Large intestine (tissue), 3 donors: ENCODE data around the gene BAIAP2L1. TPM values are rescaled to one million over a fixed set of nuclear protein-coding genes. Genes with fewer than 3 reads are reported as not detected.
"Not testable (repeated sequence)": the region's sequence is repeated elsewhere in the genome, so short reads cannot be mapped to it uniquely, and the experiment has no call there.

Source experiments
- DNase-seq, 2 donors: peaks; one replicate each; pipeline versions ENCODE4 v3.0.0 to v3.0.0-alpha.2; 2013
- H3K27ac ChIP-seq: one replicate; pipeline ENCODE4 v1.5.1; 2013; ENCODE audit warnings: low read length
- H3K27me3 ChIP-seq: 2 replicates; pipeline ENCODE4 v1.6.1; 2013; ENCODE audit warnings: low read length; ENCODE audit not compliant: control insufficient read depth, insufficient read depth
- H3K36me3 ChIP-seq: 2 replicates; pipeline ENCODE4 v1.6.1; 2013; ENCODE audit warnings: low read length; ENCODE audit not compliant: control insufficient read depth, insufficient read depth
- H3K4me1 ChIP-seq: one replicate; pipeline ENCODE4 v1.6.1; 2013; ENCODE audit warnings: low read length; ENCODE audit not compliant: control insufficient read depth, insufficient read depth
- H3K4me3 ChIP-seq: one replicate; pipeline ENCODE4 v1.5.1; 2013; ENCODE audit warnings: low read length
- H3K9me3 ChIP-seq: one replicate; pipeline ENCODE4 v1.6.1; 2013; ENCODE audit warnings: mild to moderate bottlenecking, low read depth, low read length, moderate library complexity; ENCODE audit not compliant: control insufficient read depth
- WGBS: methylation state at CpG from one replicate; pipeline ENCODE4 v1.1.5; 2013; ENCODE audit warnings: low lambda C conversion rate; ENCODE audit not compliant: insufficient coverage; 5-methylcytosine and 5-hydroxymethylcytosine counted together
- polyA plus RNA-seq: library from polyadenylated mRNA; unstranded; fragments of 120-200 nt; gene quantifications from one replicate; pipeline ENCODE4 v1.2.1, GENCODE V29; 2013

BAIAP2L1 gene
- polyA plus RNA-seq, 1 donor: 30.3 TPM

DNA sequence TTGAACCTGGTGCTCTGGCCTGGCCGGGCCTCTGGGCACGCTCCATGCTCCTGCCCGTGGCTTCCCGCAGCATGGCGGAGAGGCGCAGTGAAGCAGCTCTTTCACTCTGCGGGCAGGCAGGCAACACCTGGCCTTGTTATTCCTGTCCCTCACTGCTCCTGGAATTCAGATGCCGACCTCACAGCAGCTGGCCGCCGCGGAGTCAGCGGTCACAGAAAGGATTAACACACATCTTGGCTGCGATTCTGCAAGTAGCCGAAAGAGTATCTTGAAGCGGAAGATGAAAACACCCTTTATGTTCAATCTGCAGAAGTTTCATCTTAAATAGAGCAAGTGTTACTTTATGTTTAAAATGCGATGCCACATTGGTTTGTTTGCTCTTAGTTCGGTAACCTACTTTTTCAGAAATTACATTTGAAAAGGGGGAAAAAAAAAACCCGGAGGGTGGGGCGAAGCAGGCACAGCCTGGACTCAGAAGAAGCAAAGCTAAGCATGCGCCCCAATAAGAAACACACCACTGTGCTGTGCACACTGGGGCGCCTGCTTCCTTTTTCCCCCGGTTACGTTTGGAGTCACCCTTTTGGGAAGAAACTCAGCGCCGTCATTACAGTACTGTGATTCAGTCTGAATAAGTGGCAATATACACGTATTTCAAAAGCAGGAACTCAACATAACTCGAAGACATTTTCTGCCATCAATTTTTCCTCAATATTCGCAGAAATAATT lies 77.1 kb downstream of the BAIAP2L1 start:
- Histone ChIP-seq H3K27me3 (no peaks in the 10 kb centered on the region), H3K4me3 (no peak overlapping the region), H3K4me1 (peaks cover 4% of the 10 kb centered on the region), H3K9me3 (no peaks in the 10 kb centered on the region), H3K27ac (no peak overlapping the region), H3K36me3 (no peaks in the 10 kb centered on the region)
- 87% methylated on average over 8 of the region's 28 CpGs for WGBS
- no peak for DNase-seq

DNA sequence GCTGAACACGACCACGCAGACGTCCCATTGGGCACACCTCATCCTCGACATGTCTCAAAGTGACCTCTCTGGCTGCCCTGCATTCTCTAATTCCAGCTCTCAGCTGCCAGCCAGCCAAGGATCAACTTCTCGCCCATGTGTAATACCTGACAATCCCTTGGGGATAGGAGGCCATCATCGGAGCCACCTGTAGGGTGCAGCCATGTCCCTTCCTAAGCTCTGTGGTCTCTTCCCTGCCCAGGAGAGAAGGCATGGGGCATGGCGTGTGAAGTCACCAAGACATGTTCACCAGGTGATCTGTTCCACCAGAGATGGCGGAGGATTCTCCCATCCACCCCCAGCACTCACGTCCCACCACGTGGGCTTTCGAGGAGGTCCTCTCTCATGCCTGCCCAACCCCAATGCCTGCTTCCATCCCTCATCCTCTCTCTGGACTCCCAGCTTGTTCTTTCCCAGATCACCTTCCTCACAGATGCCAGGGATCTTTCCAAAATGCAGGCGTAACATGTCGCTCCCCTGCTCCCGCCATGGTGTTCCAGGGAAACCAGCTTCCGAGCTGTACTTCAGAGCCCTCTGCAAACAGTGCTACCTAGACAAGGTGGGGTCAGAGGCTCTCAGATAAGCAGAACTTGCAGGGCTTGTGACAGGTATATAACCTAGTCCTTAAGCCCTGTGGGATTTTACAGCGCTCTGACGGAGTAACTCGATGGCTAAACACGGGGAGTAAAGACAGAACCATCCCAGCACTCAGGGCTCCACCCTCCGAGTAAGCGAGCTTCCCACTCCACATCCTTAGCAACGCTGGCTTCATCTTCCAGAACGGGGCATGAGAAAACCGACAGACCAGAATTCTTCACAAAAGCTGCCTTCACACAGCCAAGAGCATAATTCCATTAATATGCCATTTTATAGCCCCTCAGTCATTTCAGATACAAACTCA lies 78.3 kb downstream of the BAIAP2L1 start:
- H3K4me3 ChIP-seq: no peak overlapping the region
- H3K9me3 ChIP-seq: no peaks in the 10 kb centered on the region
- H3K4me1 ChIP-seq: peaks cover 4% of the 10 kb centered on the region
- WGBS: no CpG with 5 or more reads among the region's 24 CpGs
- H3K36me3 ChIP-seq: no peaks in the 10 kb centered on the region
- H3K27ac ChIP-seq: no peak overlapping the region
- no peaks in the 10 kb centered on the region for H3K27me3 ChIP-seq
- DNase-seq: peak; percentile 56 to 82

DNA sequence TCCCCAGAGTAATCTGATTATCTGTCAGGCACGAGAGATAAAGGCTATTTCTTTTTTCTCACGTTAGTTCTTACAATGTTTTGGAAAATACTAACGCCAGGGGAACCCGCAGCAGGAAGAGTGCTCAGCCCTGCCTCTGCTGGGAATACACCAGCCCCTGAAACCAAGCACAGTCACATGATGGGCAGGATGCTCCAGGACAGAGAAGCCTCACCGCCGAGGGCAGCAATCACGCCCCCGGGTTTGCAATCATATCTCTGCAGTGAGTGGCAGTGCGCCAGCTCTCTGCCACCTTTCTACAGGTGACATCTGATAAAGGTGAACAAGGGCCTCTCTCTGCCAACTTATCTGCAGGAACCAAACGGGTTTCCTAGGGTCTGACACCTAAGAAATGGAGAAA lies 79.6 kb downstream of the BAIAP2L1 start:
- H3K27me3 ChIP-seq: no peaks in the 10 kb centered on the region
- no peak overlapping the region for H3K4me3 ChIP-seq
- H3K9me3 ChIP-seq: no peaks in the 10 kb centered on the region
- H3K36me3 ChIP-seq: peaks cover 3% of the 10 kb centered on the region
- peaks cover 4% of the 10 kb centered on the region for H3K4me1 ChIP-seq
- DNase-seq: no peak
- H3K27ac ChIP-seq: no peak overlapping the region
- no CpG with 5 or more reads among the region's 10 CpGs for WGBS

DNA sequence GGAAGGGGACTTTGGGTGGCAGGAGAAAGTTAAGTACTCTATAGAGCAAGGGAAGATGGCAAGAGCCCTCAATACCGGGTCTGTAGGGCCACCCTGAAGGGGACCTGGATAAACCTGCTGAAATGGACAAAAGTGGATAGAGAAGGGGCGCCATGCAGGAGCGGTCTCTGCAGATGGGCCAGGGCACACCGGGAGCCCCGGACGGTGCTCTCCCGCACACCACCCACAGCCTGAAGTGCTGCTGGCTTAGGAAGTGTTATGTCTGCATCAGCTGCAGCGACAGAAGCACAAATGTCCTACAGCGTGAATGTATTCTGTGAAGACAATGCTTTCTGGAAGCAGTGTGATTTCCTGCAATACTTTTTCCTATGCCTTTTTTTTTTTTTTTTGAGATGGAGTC lies 81.7 kb downstream of the BAIAP2L1 start:
- no peak for DNase-seq
- Histone ChIP-seq H3K36me3 (peaks cover 19% of the 10 kb centered on the region), H3K27ac (no peak overlapping the region), H3K4me1 (peaks cover 4% of the 10 kb centered on the region), H3K4me3 (no peak overlapping the region), H3K27me3 (no peaks in the 10 kb centered on the region), H3K9me3 (no peaks in the 10 kb centered on the region)
- WGBS: no CpG with 5 or more reads among the region's 9 CpGs

DNA sequence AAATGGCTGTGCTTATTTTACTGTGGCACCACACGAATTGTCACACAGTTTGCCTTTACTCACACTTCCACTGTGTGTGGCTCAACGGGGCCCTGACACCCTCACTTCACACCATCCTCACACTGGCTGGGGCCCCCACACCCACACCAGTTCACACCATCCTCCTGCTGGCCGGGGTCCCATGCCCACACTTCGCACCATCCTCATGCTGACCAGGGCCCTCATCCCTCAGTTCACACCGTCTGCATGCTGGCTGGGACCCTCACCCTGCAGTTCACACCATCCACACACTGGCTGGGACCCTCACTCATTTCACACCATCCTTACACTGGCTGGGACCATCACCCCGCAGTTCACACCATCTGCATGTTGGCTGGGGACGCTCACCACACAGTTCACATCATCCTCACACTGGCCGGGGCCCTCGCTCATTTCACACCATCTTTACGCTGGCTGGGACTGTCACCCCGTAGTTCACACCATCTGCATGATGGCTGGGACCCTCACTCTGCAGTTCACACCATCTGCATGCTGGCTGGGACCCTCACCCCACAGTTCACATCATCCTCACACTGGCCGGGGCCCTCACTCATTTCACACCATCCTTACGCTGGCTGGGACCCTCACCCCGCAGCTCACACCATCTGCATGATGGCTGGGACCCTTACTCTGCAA lies 83.4 kb downstream of the BAIAP2L1 start:
- DNase-seq: no peak
- WGBS: 100% methylated on average over 1 of the region's 14 CpGs
- peaks cover 1% of the 10 kb centered on the region for H3K4me1 ChIP-seq
- H3K9me3 ChIP-seq: no peaks in the 10 kb centered on the region
- peaks cover 19% of the 10 kb centered on the region for H3K36me3 ChIP-seq
- H3K27ac ChIP-seq: no peak overlapping the region
- H3K4me3 ChIP-seq: no peak overlapping the region
- no peaks in the 10 kb centered on the region for H3K27me3 ChIP-seq

DNA sequence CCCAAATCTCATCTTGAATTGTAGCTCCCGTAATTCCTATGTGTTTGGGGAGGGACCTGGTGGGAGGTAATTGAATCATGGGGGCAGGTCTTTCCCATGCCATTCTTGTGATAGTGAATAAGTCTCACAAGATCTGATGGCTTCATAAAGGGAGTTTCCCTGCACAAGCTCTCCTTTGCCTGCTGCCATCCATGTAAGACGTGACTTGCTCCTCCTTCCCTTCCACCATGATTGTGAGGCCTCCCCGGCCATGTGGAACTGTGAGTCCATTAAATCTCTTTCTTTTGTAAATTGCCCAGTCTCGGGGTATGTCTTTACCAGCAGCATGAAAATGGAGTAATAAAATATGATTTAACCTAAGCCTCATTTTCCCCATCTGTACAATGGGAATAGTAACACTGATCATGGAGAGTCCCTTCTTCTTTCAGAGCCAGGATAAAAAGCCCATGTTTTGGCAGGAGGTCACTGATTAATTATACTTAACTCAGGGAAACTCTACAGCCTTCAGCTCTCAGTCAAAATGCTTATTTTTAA lies 84.8 kb downstream of the BAIAP2L1 start:
- peaks cover 26% of the 10 kb centered on the region for H3K36me3 ChIP-seq
- not testable (repeated sequence) for H3K27ac ChIP-seq, H3K9me3 ChIP-seq, H3K4me3 ChIP-seq, DNase-seq, H3K4me1 ChIP-seq, H3K27me3 ChIP-seq
- WGBS: no CpG with 5 or more reads among the region's 4 CpGs

DNA sequence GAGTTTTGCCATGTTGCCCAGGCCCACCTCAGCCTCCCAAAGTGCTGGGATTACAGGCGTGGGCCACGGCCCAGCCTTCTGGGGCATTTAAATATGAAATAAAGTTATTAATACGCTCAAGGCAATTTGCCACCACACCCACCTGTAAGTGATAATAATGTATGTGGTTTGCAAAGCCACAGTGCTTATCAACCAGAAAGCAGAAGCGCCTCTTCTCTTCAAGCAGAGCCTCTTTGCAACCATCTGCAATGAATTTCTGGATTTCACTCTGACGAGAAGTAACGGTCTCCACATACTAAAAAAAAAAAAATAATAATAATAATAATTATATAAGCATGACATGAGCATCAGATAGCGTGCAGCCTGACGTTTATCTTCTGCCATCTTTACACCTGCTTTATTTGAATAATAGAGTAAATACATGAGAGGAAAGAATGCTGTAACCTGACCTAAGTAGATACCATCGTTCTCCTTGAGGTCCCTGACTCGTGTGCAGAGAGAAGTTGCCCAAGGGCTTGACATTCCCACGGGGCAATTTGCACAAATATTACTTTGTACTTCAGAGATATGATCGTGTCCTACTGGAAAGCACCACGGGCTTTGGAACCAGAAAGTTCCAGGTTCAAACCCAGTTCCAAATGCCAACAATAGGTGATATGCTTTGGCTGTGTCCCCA lies 85.4 kb downstream of the BAIAP2L1 start:
- Histone ChIP-seq H3K27me3 (no peaks in the 10 kb centered on the region), H3K9me3 (no peaks in the 10 kb centered on the region), H3K36me3 (peaks cover 26% of the 10 kb centered on the region), H3K4me3 (no peak overlapping the region), H3K4me1 (no peaks in the 10 kb centered on the region), H3K27ac (no peak overlapping the region)
- DNase-seq: no peak
- WGBS: no CpG with 5 or more reads among the region's 13 CpGs

DNA sequence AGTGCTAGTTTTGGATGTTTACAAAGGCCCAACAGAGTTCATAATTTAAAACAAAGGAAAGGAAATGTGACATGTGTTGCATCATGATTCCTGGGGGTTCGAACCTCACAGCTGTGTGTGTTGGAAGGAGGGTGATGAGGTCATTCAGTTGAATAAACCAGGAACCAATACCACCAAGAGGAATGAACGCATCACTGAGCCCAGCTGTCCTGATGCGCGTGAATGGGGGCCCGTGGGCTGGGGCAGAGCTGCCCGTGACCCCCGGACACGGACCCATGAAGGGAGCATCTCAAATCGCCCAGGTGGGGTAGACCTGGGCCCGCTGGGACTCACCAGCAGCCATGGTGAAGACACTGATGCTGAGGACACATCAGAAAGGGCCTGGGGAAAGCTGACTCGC lies 86.4 kb downstream of the BAIAP2L1 start:
- H3K9me3 ChIP-seq: no peaks in the 10 kb centered on the region
- H3K27me3 ChIP-seq: no peaks in the 10 kb centered on the region
- H3K36me3 ChIP-seq: peaks cover 31% of the 10 kb centered on the region
- no peak overlapping the region for H3K27ac ChIP-seq
- H3K4me1 ChIP-seq: no peaks in the 10 kb centered on the region
- H3K4me3 ChIP-seq: no peak overlapping the region
- 83% methylated on average over 1 of the region's 11 CpGs for WGBS
- DNase-seq: no peak

DNA sequence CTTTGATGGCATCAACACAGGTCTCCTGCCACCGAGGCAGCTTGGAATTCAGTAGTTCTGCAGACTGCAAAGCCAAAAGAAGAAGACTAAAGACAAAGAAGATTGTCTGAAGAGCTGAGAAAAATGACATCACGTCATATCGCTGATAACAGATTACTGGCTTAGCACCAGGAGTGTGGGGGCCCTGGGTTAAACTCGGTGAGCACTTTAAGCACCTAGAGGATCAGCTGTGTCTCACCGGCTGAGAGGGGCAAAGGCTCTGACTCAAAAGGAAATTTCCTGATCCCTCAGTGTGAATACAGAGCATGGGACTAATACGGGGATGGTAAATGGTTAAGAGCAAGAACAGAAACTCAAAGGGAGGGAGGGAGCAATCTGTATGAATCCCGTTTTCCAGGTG lies 88.7 kb downstream of the BAIAP2L1 start:
- Histone ChIP-seq H3K4me3 (no peak overlapping the region), H3K9me3 (no peaks in the 10 kb centered on the region), H3K36me3 (peaks cover 46% of the 10 kb centered on the region), H3K27ac (no peak overlapping the region), H3K27me3 (no peaks in the 10 kb centered on the region), H3K4me1 (no peaks in the 10 kb centered on the region)
- no CpG with 5 or more reads among the region's 7 CpGs for WGBS
- no peak for DNase-seq

DNA sequence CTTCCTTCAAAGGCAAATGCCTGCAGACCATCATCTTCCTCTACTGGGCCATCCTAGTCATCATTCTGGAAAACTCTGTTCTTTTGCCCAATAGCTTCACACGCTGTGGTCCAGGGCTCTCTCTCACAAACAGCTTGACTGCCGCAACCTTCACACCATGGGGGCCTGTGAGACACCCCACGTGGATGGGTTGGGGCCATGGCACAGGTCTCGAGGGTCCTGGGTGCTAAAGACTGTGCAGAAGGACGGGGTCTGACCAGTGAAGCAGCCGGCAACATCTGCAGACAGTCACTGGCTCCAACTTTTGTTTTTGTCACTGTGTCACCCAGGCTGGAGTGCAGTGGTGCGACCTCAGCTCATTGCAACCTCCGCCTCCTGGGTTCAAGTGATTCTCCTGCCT lies 91.3 kb downstream of the BAIAP2L1 start:
- Histone ChIP-seq H3K27ac (no peak overlapping the region), H3K27me3 (no peaks in the 10 kb centered on the region), H3K36me3 (peaks cover 33% of the 10 kb centered on the region), H3K4me1 (peaks cover 14% of the 10 kb centered on the region), H3K9me3 (no peaks in the 10 kb centered on the region), H3K4me3 (no peak overlapping the region)
- no peak for DNase-seq
- no CpG with 5 or more reads among the region's 8 CpGs for WGBS
